T-helper 1 cell treated with Interleukin-12 subunit alpha and Interleukin-12 subunit beta and Interleukin-4 antibody, amounts not matched to agents 30 μg/mL and 1 μg/mL, for 36 hours (primary cell): ENCODE measurements around the gene NKX2-2.

Experiments used
- H3K27ac Mint-ChIP-seq: one replicate; pipeline ENCODE4 v1.8.0; 2021; ENCODE audit warnings: mild to moderate bottlenecking, mixed read lengths
- H3K27me3 Mint-ChIP-seq: one replicate; pipeline ENCODE4 v1.8.0; 2021; ENCODE audit warnings: low read depth, mixed read lengths
- H3K36me3 Mint-ChIP-seq: one replicate; pipeline ENCODE4 v1.8.0; 2021; ENCODE audit warnings: low read depth, mixed read lengths
- H3K4me1 Mint-ChIP-seq: one replicate; pipeline ENCODE4 v1.8.0; 2021; ENCODE audit warnings: low read depth, mixed read lengths
- H3K4me3 Mint-ChIP-seq: one replicate; pipeline ENCODE4 v1.8.0; 2021; ENCODE audit warnings: mild to moderate bottlenecking, moderate library complexity, mixed read lengths
- H3K9me3 Mint-ChIP-seq: one replicate; pipeline ENCODE4 v1.8.0; 2021; ENCODE audit warnings: mixed read lengths

The NKX2-2 gene

DNA sequence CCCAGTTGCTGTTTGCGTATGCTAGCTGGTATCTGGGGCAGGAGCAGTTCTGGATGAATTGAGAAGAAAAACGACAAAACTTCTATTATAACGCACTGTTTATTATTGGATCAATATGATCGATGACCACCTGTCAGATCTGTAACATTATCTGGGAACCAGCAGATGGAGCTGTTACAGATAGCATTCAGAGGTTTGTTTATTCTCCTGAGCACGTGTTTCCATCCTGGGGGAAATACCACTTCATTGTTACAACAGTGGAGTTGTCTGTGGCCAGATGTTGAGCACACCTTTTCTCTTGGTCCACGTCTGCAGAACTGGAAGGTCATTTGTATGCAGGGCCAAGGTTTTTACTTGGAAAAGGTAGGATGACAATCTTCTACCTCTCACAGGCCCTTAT, 16.0 kb upstream of the NKX2-2 start:
- H3K4me3 Mint-ChIP-seq: no peak overlapping the region
- peaks cover 67% of the 10 kb centered on the region for H3K27me3 Mint-ChIP-seq
- H3K36me3 Mint-ChIP-seq: no peaks in the 10 kb centered on the region
- peaks cover 1% of the 10 kb centered on the region for H3K4me1 Mint-ChIP-seq
- H3K27ac Mint-ChIP-seq: no peak overlapping the region
- no peaks in the 10 kb centered on the region for H3K9me3 Mint-ChIP-seq

DNA sequence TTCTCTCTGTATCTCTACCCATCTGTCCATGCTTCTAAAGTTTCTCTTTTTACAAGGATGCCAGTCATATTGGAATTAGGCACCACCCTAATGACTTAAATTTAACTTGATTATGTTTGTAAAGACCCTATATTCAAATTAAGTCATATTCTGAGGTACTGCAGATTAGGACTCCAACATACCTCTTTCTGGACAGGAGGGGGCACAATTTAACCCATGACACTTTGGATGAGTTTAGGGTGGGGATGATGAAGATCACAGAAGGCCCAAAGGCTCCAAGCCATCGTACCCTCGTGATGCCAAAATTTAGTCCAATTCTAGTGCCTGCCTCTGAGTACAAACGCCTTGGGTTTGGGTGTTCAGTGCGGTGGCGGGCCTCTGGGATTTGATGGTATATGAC, 15.0 kb upstream of the NKX2-2 start:
- Mint-ChIP-seq H3K27me3 (peaks cover 69% of the 10 kb centered on the region), H3K4me3 (no peak overlapping the region), H3K27ac (no peak overlapping the region), H3K4me1 (peaks cover 4% of the 10 kb centered on the region), H3K9me3 (no peaks in the 10 kb centered on the region), H3K36me3 (no peaks in the 10 kb centered on the region)

DNA sequence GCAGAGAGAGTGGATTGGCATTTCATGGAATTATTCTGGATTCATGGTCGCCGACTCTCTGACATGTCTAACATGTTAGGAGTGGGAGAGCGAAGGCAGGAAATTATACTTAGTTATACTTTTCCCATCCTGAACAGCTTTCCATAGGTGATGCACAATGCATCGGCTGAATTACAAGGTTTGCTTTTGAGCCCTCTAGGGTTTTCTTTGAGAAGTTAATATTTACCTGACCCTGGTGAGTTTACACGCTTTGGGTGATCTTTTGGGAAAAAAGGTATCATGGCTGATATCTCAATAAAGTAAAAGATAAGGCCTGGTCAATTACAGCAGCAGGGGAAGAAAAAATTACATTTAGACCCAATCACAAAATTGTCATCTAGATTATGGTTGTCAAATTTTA, 14.0 kb upstream of the NKX2-2 start:
- Mint-ChIP-seq H3K27me3 (peaks cover 69% of the 10 kb centered on the region), H3K4me3 (no peak overlapping the region), H3K36me3 (no peaks in the 10 kb centered on the region), H3K4me1 (peaks cover 5% of the 10 kb centered on the region), H3K9me3 (no peaks in the 10 kb centered on the region), H3K27ac (no peak overlapping the region)

DNA sequence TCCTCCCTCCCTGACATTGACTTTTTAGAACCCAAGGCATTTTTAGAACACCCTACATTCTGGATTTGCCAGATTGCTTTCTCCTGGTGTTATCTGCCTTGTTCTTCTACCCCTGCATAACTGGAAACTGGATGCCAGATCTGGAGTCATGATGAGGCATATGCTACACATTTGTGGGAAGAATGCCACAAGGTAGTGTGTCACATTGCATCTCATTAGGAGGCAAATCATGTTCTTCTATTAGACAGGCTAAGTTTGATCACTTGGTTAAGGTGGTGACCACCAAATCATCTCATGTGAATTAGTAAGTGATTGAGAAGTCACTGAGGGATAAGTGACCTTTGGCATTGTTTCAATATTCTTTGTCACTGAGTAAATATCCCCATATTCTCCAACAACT, 12.9 kb upstream of the NKX2-2 start:
- peaks cover 62% of the 10 kb centered on the region for H3K27me3 Mint-ChIP-seq

DNA sequence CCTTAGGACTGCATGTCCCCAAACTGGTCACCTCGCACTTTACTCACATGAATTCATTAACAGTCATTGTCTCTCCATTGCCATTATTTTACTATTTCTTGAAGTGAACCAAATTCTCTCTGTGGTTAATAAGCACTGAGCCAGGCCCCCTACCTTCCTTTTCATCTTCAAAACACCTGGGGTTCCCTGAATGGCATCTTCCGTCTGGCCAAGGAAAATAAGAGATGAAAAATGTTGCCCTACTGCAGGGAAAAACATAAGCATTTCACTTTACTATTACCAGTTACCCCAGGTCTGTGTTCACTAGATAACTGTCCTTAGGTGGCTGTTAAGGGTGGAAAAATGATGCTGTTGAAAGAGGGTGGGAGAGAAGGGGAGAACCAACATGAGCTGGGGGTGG, 10.0 kb upstream of the NKX2-2 start:
- Mint-ChIP-seq H3K36me3 (no peaks in the 10 kb centered on the region), H3K27ac (peak overlapping the region; percentile 68), H3K4me3 (no peak overlapping the region), H3K27me3 (peaks cover 87% of the 10 kb centered on the region), H3K9me3 (no peaks in the 10 kb centered on the region), H3K4me1 (peaks cover 9% of the 10 kb centered on the region)

More for the DNA sequence above, 12.9 kb upstream of the NKX2-2 start:
- Mint-ChIP-seq H3K36me3 (no peaks in the 10 kb centered on the region), H3K4me1 (peaks cover 5% of the 10 kb centered on the region), H3K4me3 (no peak overlapping the region), H3K9me3 (no peaks in the 10 kb centered on the region), H3K27ac (no peak overlapping the region)

DNA sequence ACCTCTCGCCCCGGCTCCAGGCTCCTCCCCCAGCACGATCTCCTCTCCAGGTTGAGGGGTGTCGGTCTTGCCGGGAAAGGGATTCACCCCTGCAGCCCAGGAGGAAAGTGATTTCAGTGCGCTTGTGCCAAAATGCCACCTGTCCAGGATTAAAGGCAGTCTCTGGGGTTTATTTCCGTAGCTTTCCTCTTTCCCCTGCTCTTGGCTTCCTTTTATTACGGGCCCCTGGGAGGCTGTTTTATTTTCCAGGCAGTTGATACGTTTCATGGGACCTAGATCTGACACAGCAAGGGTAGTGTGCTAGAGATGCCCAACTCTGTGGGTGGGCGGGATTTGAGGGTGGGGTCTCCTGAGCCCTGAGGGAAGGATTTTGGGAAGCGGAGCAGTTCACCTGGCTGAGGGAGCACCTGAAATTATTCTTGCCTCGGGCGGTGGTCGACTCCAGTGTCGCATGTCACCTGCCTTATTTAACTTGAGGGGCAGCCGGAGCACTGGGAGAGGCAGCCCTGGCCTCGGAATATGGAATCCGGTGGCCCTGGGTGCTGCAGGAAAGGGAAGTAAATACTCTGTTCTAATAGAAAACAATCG, 9.5 kb upstream of the NKX2-2 start:
- H3K9me3 Mint-ChIP-seq: no peaks in the 10 kb centered on the region
- H3K4me1 Mint-ChIP-seq: peaks cover 9% of the 10 kb centered on the region
- no peaks in the 10 kb centered on the region for H3K36me3 Mint-ChIP-seq
- H3K4me3 Mint-ChIP-seq: no peak overlapping the region
- H3K27ac Mint-ChIP-seq: peak overlapping the region; percentile 68
- peaks cover 88% of the 10 kb centered on the region for H3K27me3 Mint-ChIP-seq

DNA sequence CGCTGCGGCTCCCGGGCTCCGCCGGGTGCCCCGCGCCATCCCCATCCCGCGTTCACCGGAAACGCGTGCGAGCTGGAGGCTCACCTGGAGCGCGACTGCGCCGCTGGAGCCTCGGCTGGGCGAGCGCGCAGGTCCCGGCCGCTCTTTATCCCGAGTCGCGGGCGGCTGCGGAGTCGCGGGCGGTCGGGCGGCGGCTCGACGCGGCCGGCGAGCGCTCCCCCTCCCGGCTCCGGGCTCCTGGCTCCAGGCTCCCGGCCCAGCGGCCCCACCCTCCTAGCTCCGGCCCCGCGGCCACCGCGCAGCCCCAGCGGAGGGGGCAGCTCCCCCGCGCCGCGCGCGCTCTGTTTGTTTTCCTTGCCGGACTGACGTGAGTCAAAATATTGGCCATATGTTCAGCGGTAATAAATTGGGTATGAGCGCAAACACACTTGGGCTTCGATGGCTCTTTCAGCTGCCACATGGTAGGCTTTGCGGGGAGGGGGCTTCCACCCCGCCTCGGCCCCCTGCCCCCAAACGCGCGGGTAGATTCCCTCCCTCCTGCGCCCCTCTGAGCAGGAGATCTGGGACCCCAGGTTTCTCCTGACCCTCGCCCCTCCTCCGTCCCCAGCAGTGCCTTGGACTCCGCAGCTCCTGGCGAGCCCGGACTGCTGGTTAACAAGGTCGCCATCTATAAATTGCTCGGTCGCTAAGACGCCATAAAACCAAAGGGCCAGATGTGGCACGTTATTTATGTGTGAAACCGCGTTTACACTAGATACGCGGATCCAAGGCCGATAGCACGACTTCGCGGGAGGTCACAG, 8.8 kb upstream of the NKX2-2 start:
- peak overlapping the region; percentile 68 for H3K27ac Mint-ChIP-seq
- H3K9me3 Mint-ChIP-seq: no peaks in the 10 kb centered on the region
- H3K4me1 Mint-ChIP-seq: peaks cover 11% of the 10 kb centered on the region
- H3K4me3 Mint-ChIP-seq: no peak overlapping the region
- H3K27me3 Mint-ChIP-seq: peaks cover 89% of the 10 kb centered on the region
- H3K36me3 Mint-ChIP-seq: peaks cover 2% of the 10 kb centered on the region

DNA sequence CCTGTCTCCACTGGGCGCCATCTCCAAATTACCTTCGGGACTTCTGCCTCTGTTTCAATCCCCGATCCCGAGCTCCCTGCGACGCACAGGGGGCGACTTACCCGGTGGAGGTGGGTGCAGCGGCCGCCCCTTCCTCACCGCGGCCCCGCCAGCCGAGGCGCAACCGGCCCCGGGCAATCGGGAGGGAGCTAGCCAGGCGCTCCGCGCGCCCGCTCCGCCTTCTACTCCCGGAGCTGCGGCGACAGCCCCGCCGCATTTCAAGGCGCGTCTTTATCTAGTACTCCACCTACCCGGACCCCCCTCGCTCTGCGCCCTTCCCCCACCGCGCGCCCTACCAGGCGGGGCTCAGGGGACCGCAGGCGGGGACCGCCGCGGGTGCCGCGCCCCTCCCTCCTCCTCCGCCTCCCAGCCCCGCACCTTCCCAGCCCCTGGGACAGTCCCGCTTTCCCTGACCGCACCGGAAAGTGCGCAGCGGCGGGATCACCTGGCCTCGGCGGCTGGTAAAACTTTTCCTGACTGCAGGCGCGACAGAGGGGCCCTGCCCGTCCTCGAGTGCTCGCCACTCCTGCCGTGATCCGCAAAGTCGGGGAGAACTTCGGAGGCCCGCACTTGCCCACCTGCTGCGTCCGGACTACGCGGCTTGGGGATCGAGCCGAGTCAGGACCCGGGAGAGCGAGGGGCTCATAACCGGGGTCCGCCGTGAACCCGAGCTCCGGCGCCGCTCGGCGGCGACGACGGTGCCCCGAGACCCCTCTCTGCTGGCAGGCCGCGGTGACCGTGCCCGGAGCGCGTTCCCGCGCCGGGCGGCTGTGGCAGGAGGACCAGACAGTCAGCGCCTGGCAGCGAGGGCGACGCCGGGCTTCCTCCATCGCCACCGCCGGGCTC, 8.0 kb upstream of the NKX2-2 start:
- Mint-ChIP-seq H3K27me3 (peaks cover 89% of the 10 kb centered on the region), H3K4me3 (no peak overlapping the region), H3K9me3 (no peaks in the 10 kb centered on the region), H3K27ac (peak overlapping the region; percentile 82), H3K36me3 (peaks cover 2% of the 10 kb centered on the region), H3K4me1 (peaks cover 11% of the 10 kb centered on the region)

DNA sequence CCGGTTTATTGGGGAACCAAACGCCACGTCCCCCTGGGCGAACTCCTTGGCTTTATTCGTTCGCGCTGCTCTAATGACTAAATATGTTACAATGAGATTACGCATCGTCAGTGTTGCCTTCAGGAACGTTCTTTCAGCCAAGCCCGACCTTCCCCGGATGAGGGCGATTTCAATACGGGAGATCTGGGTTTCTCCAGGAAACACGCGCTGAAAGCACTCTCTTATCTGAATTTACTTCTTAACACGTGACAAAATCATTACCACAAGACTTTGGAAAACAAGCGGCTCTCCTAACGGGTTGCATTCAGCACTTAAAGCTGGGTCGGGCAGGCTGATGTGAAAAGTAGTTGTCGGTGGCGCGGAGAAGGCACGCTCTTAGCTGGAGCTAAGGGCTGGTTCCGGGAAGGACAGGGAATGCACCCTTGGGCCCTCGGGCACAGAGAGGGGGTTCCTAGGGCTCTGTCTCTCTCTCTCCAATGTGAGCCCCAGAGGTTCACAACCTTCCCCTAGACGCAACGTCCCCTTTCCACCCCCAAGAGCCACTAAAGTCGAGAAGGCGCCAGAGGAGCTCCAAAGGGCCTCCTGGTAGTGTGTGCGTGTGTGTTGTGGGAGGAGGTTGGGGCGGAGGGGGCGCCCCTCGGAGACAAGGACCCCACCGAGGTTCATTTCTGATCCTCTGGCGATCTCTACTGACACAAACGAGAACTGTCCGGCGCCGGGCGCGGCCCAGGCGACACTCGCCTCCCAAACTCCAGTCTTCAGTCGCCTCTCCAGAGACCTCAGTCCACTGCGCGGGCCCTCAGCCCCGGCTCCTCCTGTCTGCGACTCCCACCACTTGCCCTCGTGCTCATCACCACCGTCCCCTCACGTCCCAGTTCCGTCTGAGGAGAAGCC, 7.1 kb upstream of the NKX2-2 start:
- peak overlapping the region; percentile 82 for H3K27ac Mint-ChIP-seq
- peaks cover 6% of the 10 kb centered on the region for H3K36me3 Mint-ChIP-seq
- H3K4me3 Mint-ChIP-seq: peak overlapping the region; percentile 28
- no peaks in the 10 kb centered on the region for H3K9me3 Mint-ChIP-seq
- peaks cover 11% of the 10 kb centered on the region for H3K4me1 Mint-ChIP-seq
- H3K27me3 Mint-ChIP-seq: peaks cover 89% of the 10 kb centered on the region

DNA sequence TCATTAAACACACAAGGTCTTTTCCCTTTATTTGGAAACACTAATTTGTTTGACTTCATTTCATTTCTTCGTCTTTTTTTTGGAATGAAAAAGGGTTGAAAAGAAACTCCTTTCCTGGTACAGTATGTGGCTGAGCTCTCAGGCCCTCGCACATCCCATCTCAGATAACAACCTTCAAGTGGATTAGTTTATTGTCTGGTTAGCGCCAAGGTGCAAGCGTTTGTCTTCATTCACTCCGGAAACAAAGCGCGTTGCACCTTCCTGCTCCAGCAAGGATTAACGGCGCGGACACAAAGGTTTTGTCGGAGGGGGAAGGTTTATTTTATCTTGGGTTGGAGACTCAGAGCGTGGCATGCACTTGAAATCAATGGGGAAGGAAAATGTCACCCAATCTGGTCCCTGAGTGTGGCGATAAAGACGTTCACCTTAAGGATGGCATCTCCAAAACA, 5.3 kb upstream of the NKX2-2 start:
- peaks cover 11% of the 10 kb centered on the region for H3K4me1 Mint-ChIP-seq

DNA sequence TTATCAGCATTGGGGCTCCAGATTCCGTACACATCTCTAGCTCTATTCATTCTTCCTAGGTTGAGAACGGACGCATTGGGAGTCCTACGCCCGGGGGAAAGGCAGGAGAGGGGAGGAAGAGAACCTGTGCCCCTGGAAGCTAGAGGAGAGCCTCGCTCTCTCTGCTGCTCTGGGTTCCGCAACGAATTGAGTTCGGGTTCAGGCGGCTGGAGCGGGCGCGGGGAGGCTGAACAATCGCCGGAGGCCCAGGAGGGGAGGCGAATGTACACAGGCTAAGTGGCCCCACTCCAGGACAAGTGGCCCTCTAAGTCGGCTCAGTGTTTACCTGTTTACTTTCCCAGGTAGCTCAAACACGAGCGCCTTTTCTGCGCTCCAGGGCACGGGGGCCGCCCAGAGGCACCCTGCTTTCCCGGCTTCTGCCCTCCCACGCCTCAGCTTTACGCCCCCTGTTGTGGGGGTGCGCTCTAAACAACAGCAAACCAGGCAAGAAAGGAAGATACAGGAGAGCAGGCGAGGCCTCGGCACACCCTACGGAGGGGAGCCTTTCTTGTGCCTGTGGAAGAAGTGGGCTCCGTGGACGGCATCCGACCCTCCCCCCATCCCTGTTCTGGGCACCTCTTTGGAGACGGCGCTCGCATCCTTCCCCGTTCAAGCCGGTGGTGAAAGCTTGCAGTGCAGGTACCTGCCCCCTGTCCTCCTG, 4.6 kb upstream of the NKX2-2 start:
- peaks cover 6% of the 10 kb centered on the region for H3K36me3 Mint-ChIP-seq
- no peak overlapping the region for H3K4me3 Mint-ChIP-seq
- peaks cover 78% of the 10 kb centered on the region for H3K27me3 Mint-ChIP-seq
- no peaks in the 10 kb centered on the region for H3K9me3 Mint-ChIP-seq
- H3K27ac Mint-ChIP-seq: peak overlapping the region; percentile 63
- peaks cover 8% of the 10 kb centered on the region for H3K4me1 Mint-ChIP-seq

More for the DNA sequence above, 5.3 kb upstream of the NKX2-2 start:
- Mint-ChIP-seq H3K27ac (peak overlapping the region; percentile 27), H3K4me3 (no peak overlapping the region), H3K36me3 (peaks cover 6% of the 10 kb centered on the region), H3K27me3 (peaks cover 81% of the 10 kb centered on the region), H3K9me3 (no peaks in the 10 kb centered on the region)

DNA sequence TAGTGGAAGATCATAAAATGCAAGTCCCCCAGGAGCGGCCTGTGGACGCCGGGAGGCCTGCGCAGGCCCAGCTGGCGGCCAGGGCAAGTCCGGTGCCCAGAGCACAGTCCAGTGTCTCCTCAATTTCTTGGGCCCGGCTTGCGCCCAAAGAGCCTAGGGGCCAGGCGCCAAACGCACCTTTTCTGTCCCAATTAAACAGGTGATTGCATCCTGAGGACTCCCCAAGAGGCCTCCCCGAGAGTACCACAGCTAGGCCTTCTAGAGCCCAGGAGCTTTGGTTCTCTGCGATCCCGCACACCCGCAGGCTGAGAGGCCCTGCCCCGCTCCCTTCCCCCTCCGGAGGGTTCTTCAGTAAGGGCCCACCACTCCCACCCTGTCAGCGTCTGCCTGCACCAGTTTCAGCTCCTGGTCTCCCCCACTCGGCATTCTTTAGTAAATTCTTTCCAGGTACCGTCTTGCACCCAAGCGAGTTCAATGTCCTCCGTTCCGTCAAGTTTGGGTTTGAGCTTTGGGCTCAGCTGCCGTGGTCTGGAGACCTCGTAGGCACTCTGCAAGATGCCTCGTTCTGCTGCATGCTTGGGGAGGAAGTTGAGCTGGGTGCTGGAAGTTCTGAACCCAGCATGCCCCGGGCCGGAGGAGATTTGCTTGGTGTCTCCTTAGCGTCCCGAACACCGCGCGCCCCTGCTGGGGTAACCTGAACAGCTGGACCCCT, 3.9 kb upstream of the NKX2-2 start:
- Mint-ChIP-seq H3K27me3 (peaks cover 78% of the 10 kb centered on the region), H3K27ac (peak overlapping the region; percentile 63), H3K9me3 (no peaks in the 10 kb centered on the region), H3K4me3 (no peak overlapping the region), H3K36me3 (peaks cover 6% of the 10 kb centered on the region), H3K4me1 (peaks cover 8% of the 10 kb centered on the region)
